ENCODE data around the gene PLCB2.

Gene PLCB2

DNA sequence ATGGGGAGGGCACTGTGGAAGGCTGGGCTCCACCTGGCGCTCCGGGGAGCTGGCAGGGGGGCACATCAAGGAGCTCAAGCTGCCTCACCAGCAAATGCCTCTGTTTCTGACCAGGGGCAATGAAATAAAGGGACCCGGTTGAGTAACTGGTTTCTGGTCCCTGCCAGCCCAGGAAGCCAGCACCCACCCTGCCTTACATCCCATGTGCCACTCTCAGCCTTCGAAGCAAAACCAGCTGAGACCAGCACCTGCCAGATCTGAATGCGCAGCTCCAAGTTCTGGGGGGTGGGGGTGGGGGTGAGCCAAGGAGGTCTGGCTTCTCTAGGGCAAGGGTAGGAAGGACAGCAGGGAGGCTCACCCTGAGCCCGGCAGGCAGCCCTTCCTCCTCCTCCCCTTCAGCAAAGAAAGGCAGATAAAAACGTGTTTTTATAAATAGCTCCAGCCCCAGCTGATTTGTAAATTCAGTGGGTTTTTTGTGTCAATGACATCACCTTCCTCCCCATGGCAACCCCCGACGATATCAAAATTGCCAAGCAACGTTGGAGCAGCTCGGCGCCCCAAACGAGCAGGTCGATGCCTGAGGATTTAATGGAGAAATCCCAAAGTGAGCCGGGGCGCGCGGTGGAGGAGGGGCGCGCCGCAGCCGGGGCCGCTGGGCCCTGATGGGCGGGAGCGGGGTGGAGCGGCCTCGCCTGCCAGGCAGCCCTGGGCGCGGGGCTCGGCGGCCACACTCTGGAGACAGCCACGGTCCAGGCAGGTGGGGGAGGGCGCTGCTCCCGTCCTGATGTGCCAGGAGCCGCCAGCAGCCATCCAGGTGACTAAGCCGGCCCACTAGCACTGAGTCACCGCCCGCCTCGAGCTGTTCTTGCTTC, 69.0 kb downstream of the PLCB2 start, which contains the start of gene PAK6 (continued):
- TF ChIP-seq, protein P1, sequence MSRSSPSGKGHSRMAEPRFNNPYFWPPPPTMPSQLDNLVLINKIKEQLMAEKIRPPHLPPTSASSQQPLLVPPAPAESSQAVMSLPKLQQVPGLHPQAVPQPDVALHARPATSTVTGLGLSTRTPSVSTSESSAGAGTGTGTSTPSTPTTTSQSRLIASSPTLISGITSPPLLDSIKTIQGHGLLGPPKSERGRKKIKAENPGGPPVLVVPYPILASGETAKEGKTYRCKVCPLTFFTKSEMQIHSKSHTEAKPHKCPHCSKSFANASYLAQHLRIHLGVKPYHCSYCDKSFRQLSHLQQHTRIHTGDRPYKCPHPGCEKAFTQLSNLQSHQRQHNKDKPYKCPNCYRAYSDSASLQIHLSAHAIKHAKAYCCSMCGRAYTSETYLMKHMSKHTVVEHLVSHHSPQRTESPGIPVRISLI (tag by site-specific recombination; IDR thresholded peaks at IDR 0.05) = no peak
- TF ChIP-seq MZF1 (tag by site-specific recombination; IDR thresholded peaks at IDR 0.05; ENCODE audit: borderline replicate concordance) (no peak), ZNF473 (tag by site-specific recombination; IDR thresholded peaks at IDR 0.05) (no peak), ZNF791 (tag by site-specific recombination; IDR thresholded peaks at IDR 0.05) (no peak), ZNF707 (tag by site-specific recombination; IDR thresholded peaks at IDR 0.05) (no peak), ZSCAN16 (tag by site-specific recombination; IDR thresholded peaks at IDR 0.05) (no peak), ZFP69B (tag by site-specific recombination; IDR thresholded peaks at IDR 0.05) (no peak), ZNF510 (tag by site-specific recombination; IDR thresholded peaks at IDR 0.05; ENCODE audit: insufficient replicate concordance) (no peak), ZNF202 (tag by site-specific recombination; IDR thresholded peaks at IDR 0.05; ENCODE audit: borderline replicate concordance) (no peak), ZNF211 (tag by site-specific recombination; IDR thresholded peaks at IDR 0.05; ENCODE audit: low read depth) (no peak)
- TF ChIP-seq, protein P2, sequence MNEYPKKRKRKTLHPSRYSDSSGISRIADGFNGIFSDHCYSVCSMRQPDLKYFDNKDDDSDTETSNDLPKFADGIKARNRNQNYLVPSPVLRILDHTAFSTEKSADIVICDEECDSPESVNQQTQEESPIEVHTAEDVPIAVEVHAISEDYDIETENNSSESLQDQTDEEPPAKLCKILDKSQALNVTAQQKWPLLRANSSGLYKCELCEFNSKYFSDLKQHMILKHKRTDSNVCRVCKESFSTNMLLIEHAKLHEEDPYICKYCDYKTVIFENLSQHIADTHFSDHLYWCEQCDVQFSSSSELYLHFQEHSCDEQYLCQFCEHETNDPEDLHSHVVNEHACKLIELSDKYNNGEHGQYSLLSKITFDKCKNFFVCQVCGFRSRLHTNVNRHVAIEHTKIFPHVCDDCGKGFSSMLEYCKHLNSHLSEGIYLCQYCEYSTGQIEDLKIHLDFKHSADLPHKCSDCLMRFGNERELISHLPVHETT (tag by site-specific recombination; IDR thresholded peaks at IDR 0.05) = no peak
- TF ChIP-seq, protein P3, sequence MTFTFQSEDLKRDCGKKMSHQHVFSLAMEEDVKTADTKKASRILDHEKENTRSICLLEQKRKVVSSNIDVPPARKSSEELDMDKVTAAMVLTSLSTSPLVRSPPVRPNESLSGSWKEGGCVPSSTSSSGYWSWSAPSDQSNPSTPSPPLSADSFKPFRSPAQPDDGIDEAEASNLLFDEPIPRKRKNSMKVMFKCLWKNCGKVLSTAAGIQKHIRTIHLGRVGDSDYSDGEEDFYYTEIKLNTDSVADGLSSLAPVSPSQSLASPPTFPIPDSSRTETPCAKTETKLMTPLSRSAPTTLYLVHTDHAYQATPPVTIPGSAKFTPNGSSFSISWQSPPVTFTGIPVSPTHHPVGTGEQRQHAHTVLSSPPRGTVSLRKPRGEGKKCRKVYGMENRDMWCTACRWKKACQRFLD (tag by site-specific recombination; IDR thresholded peaks at IDR 0.05) = no peak
- TF ChIP-seq, protein P4, sequence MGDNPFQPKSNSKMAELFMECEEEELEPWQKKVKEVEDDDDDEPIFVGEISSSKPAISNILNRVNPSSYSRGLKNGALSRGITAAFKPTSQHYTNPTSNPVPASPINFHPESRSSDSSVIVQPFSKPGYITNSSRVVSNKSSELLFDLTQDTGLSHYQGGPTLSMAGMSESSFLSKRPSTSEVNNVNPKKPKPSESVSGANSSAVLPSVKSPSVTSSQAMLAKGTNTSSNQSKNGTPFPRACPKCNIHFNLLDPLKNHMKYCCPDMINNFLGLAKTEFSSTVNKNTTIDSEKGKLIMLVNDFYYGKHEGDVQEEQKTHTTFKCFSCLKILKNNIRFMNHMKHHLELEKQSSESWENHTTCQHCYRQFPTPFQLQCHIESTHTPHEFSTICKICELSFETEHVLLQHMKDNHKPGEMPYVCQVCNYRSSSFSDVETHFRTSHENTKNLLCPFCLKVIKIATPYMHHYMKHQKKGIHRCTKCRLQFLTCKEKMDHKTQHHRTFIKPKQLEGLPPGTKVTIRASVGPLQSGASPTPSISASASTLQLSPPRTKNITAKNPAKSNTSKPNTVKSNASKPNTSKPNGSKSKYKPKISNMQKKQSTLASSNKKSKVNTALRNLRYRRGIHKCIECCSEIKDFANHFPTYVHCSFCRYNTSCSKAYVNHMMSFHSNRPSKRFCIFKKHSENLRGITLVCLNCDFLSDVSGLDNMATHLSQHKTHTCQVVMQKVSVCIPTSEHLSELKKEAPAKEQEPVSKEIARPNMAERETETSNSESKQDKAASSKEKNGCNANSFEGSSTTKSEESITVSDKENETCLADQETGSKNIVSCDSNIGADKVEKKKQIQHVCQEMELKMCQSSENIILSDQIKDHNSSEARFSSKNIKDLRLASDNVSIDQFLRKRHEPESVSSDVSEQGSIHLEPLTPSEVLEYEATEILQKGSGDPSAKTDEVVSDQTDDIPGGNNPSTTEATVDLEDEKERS (tag by site-specific recombination; IDR thresholded peaks at IDR 0.05) = no peak
- TF ChIP-seq, protein P5, sequence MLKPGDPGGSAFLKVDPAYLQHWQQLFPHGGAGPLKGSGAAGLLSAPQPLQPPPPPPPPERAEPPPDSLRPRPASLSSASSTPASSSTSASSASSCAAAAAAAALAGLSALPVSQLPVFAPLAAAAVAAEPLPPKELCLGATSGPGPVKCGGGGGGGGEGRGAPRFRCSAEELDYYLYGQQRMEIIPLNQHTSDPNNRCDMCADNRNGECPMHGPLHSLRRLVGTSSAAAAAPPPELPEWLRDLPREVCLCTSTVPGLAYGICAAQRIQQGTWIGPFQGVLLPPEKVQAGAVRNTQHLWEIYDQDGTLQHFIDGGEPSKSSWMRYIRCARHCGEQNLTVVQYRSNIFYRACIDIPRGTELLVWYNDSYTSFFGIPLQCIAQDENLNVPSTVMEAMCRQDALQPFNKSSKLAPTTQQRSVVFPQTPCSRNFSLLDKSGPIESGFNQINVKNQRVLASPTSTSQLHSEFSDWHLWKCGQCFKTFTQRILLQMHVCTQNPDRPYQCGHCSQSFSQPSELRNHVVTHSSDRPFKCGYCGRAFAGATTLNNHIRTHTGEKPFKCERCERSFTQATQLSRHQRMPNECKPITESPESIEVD (tag by site-specific recombination; IDR thresholded peaks at IDR 0.05) = no peak
